GM12878 (cell line): ENCODE results near the gene SBK2.
"Not testable (repeated sequence)": the region's sequence is repeated elsewhere in the genome, so short reads cannot be mapped to it uniquely, and the experiment has no call there.

ENCODE experiments used
- FOXK2 ChIP-seq: fragments of 450-650 bp; IDR thresholded peaks from 2 replicates; pipeline ENCODE4 v1.6.1; 2017; ENCODE audit warnings: mild to moderate bottlenecking, moderate library complexity
- RCOR1 ChIP-seq: conservative IDR thresholded peaks from 2 replicates; pipeline ENCODE4 v1.6.1; 2012; ENCODE audit warnings: low read depth, low read length, improper control_type of control experiment
- ZZZ3 ChIP-seq: IDR thresholded peaks from 2 replicates; pipeline ENCODE4 v1.6.1; 2011; ENCODE audit warnings: low read depth; ENCODE audit not compliant: control insufficient read depth, insufficient read length

GRCh38 chr19:55583897-55584296, 47.0 kb upstream of the SBK2 start:
- TF ChIP-seq ZZZ3, FOXK2, RCOR1: not testable (repeated sequence)
